ENCODE results near the gene SAT1.

SAT1 gene

GRCh38 chrX:23776363-23776762 is 6.6 kb upstream of the SAT1 start:
- DNase-seq (ENCODE audit: low read depth, low spot score), result no peak

- DNase-seq (ENCODE audit: low read depth, low spot score), result no peak
These were observed 3.9 kb upstream of the SAT1 start for GRCh38 chrX:23779025-23779424.

DNA sequence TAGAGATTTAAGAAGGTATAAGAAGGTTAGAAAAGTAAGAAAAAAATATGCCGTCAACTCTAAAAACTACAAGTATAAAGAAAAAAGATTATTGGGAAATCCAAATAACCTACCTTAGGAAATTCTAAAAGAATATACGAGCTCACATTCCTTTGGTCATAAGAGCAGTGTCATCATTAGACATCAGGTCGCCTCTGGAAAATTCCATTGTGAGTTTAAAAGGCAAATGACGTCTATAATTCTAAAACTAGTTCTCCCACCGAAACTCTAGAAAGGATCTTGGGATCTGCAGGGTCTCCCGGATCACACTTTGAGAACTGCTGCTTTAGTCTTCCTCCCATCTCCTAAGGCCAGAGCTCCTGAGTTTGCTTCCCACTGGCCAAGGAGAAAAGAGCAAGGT is 518 bp upstream of the SAT1 start:
- DNase-seq (ENCODE audit: low read depth, low spot score), result no peak

DNA sequence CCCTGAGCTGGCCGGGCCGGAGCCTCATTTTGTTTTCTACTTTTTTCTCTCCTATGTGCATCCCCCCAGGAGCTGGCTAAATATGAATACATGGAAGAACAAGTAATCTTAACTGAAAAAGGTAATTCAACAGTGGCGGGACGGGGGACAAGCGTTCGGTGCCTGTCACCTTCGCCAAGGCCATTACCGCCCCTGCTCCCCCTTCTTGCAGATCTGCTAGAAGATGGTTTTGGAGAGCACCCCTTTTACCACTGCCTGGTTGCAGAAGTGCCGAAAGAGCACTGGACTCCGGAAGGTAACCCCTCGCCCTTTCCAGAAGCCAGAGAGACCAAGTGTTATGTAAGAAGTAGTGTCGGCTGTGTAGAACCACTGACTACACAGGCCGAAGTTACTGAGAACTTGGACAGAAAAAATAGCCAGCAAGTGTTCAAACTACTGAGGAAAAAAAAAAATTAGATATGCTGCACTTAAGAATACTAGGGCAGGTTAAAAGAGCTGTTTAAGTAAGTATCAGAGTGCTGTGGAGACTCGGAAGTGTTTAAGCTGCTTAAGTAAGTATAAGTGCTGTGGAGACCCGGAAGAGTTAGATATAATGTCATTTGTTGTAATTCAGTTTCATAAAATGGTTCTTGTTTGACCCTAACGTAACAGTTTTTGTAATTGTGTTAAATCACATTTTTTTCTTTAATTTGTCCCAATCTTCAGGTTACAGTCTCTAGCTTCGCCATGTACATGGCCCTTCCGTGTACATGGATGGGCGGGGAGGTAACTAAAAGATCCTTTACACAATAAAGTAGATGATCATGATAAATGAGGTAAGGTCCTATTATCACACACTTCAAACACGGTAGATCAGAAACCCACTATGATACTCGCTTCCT is 856 bp downstream of the SAT1 start:
- no peak for DNase-seq (ENCODE audit: low read depth, low spot score)

GRCh38 chrX:23784470-23785331 is 1.7 kb downstream of the SAT1 start:
- no peak for DNase-seq (ENCODE audit: low read depth, low spot score)

GRCh38 chrX:23785580-23785979 is 2.6 kb downstream of the SAT1 start:
- DNase-seq (ENCODE audit: low read depth, low spot score), result no peak

DNA sequence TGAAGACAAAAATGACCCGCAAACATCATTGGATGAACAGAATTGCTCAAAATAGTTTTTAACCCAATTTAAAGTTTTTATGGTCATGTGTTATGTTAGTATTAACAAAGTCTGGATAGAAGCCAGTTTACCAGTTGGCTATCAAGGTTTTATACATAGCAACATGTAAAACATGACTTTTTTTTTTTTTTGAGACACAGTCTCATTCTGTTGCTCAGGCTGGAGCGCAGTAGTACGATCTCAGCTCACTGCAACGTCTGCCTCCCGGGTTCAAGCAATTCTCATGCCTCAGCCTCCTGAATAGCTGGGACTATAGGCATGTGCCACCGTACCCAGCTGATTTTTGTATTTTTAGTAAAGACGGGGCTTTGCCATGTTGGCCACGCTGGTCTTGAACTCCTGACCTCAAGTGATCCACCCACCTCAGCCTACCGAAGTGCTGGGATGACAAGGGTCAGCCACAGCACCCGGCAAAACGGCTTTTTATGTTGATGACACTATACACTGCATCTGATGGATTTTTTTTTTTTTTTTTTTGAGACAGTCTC is 3.4 kb downstream of the SAT1 start:
- DNase-seq (ENCODE audit: low read depth, low spot score), result no peak

DNA sequence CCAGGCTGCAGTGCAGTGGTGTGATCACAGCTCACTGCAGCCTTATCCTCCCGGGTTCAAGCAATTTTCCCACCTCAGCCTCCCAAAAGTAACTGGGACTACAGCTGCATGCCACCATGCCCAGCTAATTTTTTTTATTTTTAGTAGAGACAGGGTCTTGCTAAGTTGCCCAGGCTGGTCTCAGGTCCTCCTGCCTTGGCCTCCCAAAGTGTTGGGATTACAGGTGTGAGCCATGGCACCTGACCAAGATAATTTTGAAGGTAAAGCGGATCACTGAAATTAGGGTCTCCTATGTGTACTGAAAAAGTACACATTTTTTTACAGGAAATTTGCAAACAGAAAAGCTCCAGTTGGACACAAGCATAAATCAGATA is 4.8 kb downstream of the SAT1 start:
- no peak for DNase-seq (ENCODE audit: low read depth, low spot score)

DNA sequence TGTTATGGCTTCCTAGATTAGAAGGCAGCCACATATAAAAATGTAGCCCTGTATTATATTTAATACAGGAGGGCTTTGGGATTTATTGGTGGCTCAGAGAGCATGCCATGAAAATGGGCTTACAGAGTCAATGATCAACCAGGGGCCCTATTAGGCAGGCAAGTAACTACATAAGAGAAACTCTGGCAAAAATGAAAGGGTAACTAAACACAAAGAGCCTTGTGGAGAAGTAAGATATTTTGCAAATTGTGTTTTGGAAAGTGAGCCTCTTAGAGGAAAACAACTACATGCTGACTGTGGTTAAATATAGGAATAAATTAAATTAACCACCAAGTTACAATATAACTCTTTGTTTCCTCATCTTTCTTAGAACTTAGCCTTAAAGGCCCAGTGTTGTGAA is 5.5 kb downstream of the SAT1 start:
- DNase-seq (ENCODE audit: low read depth, low spot score), result no peak

DNA sequence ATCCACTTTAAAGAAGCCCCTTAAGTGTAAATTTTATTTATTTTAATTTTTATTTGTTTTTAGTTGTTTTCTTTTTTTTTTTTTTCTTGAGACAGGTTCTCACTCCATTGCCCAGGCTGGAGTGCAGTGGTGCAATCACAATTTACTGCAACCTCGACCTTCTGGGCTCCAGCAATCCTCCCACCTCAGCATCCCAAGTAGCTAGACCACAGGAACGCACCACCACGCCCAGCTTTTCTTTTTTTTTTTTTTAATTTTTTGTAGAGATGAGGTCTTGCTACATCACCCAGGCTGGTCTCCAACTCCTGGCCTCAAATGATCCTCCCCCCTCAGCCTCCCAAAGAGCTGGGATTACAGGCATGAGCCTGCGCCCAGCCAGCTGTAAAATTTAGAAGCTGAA is 6.0 kb downstream of the SAT1 start:
- no peak for DNase-seq (ENCODE audit: low read depth, low spot score)

- DNase-seq (ENCODE audit: low read depth, low spot score), result no peak
These were observed 6.6 kb downstream of the SAT1 start for GRCh38 chrX:23789386-23790154.

- DNase-seq (ENCODE audit: low read depth, low spot score), result no peak
These were observed 7.2 kb downstream of the SAT1 start for GRCh38 chrX:23790155-23790497.

DNA sequence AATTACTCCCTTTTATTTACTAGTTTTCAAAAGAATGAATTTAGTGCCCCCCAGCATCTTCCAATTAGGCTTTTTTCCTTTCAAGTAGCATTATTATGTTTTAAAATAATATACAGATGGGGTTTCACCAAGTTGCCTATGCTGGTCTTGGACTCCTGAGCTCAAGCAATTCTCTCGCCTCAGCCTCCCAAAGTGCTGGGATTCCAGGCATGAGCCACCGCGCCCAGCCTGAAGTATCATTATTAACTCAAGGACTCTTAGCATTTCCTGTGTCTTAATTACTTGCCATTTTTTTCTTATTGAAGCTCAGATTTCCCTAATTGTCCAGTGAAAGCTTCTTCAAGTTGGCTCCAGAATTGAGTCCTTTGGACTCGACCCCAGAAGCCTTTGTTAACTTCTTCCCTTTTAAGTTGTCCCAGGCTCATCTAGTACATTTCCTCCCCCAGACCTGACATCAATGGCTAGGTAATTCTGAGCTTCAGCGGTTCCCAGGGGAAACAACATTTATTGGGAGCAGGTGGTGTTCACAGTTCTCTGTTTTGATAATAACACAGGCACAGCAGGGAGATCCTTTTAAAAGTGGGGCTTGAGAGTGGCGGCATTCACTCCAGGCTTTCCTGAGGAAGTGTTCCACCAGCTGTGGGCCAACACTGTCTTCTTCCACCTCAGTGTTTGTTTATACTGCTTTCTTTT is 10.0 kb downstream of the SAT1 start:
- no peak for DNase-seq (ENCODE audit: low read depth, low spot score)

- no peak for DNase-seq (ENCODE audit: low read depth, low spot score)
These were observed 12.2 kb downstream of the SAT1 start for GRCh38 chrX:23795221-23795620.

DNA sequence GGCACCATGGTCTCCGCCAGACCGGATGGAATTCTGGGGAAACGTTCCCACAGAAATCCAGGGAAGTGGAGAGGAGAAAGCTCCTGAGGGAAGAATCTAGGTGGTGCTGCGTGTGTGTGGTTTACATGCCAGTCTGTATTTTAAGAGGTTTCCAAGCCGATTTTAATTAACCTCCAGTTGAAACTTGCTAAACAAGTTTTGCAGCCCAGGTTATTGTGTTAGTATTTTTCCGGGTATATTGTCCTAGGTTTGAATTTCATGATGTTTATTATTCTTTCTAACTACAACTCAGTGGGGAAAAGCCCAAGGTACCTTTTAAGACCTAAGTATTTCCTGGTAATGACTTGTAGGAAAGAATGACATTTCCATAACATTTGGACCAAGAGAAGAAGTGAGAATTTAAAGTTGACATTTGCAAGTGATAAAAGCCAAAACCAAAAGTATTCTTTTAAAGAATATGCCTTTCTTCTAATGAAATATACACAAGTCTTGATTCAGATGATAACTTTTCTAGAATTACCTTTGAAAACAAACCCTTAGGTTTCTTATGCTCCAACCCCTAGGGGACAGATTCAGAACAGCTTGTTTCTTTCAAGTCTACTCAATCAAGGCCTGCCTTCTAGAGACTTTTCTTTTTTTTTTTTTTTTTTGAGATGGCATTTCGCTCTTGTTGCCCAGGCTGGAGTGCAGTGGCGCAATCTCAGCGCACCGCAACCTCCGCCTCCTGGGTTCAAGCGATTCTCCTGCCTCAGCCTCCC is 14.6 kb downstream of the SAT1 start:
- DNase-seq (ENCODE audit: low read depth, low spot score), result no peak

DNA sequence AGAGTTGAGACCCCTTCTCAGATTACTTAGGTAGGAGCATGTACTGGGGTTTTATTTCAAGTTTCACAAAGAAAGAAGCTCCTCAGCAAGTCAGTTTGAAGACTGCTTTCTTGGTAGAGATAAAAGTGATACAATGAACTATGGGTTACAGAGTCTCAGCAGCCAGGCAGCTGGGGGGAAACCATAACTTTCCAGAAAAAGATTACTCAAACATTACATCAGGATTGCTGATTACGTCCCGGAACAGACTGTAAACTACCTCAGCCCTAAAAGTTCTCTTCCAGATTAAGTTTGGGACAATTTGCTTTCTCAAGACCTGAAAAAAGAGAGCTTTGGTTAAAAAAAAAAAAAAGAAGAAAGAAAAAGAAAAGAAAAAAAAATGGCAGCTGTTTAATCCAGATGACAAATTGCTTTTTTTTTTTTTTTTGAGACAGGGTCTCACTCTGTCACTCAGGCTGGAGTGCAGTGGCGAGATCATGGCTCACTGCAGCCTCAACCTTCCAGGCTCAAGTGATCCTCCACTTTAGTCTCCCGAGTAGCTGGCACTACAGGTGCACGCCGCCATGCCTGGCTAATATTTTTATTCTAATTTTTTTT is 16.6 kb downstream of the SAT1 start:
- DNase-seq (ENCODE audit: low read depth, low spot score), result no peak

DNA sequence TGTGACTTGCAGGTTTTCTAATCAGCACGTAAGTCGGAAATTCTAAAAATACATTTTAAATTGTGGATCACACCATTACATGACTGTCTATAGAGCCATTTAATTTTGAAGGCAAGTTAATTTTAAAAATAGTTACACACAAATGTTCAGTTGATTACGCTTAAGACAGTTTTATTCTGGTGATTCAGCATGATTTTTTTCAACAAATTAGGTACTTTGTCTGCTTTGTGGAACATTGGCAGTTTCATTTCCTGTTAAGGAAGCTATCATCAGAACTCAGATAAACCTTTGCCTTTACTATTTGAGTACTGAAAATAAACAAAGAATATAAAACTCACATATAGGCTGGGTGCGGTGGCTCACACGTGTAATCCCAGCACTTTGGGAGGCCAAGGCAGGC is 19.5 kb downstream of the SAT1 start:
- no peak for DNase-seq (ENCODE audit: low read depth, low spot score)

- no peak for DNase-seq (ENCODE audit: low read depth, low spot score)
These were observed 21.0 kb downstream of the SAT1 start for GRCh38 chrX:23803931-23804381.

- DNase-seq (ENCODE audit: low read depth, low spot score), result no peak
These were observed 21.6 kb downstream of the SAT1 start for GRCh38 chrX:23804578-23804977.

DNA sequence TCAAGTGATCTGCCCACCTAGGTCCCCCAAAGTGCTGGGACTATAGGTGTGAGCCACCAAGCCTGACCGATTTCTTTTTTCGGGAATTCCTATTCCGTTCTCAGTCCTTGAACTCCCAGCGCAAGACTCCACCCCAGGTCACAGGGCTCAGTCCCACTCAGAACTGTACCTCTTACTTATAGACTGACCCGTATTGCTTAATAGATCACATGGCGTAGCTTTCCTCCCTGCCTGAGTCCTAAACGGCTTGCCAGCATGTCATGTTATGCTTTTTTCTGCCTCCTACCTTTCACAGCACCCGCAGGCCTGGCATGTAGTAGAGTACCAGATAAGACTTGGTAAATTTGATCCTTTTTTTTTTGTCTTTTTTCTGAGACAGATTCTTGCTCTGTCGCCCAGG is 22.4 kb downstream of the SAT1 start:
- no peak for DNase-seq (ENCODE audit: low read depth, low spot score)

Data from activated CD4-positive, CD25-positive, alpha-beta regulatory T cell treated with anti-CD3 and anti-CD28 coated beads, Interleukin-2, amount 50 U/mL, for 16 hours (primary cell).